GM18907 (cell line): ENCODE data around the gene ZNFX1.

Experiments
- ATAC-seq: cut with Tn5 transposase; IDR thresholded peaks from one replicate; pipeline ENCODE4 v1.9.1; 2021; ENCODE audit warnings: mild to moderate bottlenecking, moderate library complexity; ENCODE audit not compliant: unreplicated experiment

Gene ZNFX1

DNA sequence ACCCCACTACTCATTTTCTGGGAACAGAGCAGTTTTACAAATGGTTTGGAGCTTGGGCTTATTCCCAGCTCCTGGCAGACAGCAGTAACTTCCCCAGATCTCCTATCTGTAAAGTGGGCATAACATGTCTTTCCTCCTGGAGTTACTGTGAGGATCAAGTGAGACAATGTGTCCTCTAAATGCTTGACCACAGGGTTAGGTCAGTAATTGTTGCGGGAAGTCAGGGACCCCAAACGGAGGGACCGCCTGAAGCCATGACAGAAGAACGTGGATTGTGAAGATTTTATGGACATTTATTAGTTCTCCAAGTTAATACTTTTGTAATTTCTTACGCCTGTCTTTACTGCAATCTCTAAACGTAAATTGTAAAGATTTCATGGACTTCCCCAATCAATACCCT, 15.3 kb upstream of the ZNFX1 start:
- no peak for ATAC-seq

DNA sequence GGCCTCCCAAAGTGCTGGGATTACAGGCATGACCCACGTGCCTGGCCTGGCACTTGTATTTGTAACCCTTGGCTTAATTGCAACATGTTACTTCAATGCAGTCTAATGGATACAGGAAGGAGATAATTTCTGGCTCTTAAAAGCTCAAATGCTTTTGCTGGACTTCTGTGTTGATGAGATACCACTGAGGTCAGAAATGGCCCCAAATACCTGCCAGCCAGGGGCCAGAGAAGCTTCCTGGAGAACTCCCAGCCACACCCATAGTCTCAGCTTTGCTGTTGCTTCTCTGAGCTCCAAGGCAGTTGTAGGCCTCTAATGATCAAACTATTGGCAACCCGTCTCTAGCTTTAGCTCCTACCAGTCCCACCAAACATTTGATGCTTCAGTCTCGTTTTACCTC, 14.2 kb upstream of the ZNFX1 start:
- ATAC-seq: no peak

DNA sequence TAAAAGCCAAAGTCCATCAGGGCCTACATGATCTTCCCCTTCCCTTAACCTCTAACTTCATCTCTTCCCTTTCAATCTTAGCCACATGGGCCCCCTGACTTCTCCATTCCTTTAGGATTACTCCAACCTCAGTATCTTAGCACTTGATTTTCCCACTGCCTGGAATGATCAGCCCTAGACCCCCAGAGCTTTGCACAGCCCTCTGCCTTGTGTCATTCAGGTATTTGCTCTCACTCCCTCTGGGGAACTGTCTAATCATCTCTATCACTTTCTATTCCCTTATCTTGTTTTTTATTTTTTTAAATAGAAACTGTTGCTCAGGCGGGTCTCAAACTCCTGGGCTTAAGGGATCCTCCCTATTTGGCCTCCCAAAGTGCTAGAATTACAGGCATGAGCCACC, 13.3 kb upstream of the ZNFX1 start:
- no peak for ATAC-seq

DNA sequence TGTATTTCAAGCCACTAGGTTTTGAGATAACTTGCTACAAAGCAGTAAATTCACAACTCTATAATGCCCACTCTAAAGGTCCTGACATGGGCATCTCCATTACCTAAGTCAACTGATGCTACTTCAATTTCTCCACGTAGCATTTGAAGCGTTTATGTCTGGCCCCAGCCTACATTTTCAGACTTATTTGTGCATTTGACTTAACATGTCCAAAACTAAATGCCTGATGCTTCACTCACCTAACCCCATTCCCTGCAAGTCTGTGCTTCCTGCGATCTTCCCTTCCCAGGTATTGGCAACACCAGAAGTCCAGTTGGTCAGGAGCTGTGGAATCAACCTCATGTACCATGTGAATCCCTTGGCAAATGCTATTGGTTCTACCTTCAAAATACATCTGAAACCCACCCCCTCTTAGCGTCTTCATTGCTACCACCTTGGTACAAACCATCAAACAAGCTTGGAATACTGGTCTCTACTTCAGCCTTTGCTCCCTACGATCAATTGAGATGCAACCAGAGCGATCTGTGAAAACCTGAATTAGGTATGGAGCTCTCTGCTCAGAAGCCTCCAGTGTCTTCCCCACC, 12.8 kb upstream of the ZNFX1 start:
- ATAC-seq: no peak

DNA sequence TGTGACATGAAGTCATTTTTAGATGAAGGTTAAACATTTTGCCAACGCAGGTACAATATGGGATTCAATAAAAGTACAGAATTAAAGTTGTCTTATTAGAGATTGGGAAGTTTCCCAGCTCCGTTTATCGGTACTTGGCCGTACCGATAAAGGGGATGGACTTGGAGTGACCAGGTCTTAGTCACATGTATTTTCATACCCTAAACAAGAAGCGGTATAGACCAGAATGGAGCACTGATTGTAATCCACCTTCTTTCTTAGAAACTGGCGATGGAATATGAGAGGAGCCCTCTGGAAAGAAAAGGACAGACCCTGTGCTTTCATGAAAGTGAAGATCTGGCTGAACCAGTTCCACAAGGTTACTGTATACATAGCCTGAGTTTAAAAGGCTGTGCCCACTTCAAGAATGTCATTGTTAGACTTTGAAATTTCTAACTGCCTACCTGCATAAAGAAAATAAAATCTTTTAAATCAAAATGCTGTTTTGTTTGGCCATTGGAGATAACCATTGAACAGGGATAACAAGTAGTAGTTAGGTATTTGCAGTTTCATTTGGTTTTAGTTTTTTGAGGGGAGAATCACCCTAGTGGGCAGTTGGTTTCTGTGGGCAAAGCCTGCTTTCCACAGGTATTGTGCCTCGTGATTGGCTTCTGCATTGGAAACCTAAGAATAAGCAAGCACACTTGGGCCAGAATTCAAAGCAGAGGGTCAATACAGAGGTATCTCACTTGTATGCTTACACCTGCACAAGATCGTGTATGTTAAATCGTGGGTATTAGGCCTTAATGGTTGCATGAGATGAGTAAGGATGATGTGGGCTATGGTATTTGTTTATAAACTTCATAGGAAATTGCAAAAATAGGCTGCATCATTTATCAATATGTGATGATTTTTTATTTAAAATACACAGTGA, 11.2 kb upstream of the ZNFX1 start:
- no peak for ATAC-seq

DNA sequence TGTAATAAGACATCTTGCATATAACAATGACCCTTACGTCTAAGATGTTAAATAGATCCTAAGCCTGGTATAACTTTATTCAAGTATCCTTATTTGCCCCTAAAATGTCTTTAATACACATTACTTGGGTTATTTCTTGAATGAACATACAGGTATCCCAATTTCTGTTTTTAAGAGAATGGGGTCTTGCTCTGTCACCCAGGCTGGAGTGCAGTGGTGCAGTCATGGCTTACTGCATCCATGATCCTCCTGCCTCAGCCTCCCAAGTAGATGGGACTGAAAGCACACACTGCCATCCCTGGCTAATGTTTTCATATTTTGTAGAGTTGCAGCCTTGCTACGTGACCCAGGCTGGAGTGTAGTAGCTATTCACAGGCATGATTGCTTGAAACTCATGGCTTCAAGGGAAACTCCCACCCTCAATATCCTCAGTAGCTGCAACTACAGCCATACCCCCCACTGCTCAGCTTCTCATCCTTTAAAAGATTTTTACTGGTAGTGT, 10.4 kb upstream of the ZNFX1 start:
- ATAC-seq: no peak

DNA sequence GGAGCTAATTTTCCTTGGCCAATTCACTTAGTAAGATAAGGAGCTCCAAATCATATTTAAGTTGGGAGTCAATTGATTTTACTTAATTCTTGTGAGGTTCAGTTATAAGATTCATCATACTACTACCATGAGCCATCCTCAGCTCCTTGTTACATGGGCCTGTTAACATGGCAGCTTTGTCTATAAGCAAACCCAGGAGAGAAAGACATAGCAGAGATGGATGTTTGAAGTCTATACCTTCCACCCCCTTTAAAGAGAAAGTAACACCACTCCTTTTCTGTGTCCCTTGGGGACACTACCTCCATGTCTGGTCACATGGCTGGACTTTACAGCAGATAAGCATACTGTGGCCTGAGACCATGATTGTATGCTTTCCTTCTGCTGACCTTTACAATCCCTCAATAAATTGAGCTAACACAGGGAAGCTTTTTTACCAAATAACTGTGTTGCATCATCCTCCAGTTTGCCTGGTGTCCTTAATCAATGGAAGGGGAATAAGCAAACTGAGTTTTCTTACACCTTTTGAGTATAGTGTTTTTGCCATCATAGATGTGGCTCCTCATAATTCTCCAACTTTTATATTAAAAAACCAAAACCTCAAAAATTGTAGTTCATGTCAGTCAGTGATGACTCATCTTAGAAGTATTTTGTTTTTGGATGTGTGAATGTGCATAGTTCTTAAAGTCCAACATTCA, 9.8 kb upstream of the ZNFX1 start:
- ATAC-seq: no peak

DNA sequence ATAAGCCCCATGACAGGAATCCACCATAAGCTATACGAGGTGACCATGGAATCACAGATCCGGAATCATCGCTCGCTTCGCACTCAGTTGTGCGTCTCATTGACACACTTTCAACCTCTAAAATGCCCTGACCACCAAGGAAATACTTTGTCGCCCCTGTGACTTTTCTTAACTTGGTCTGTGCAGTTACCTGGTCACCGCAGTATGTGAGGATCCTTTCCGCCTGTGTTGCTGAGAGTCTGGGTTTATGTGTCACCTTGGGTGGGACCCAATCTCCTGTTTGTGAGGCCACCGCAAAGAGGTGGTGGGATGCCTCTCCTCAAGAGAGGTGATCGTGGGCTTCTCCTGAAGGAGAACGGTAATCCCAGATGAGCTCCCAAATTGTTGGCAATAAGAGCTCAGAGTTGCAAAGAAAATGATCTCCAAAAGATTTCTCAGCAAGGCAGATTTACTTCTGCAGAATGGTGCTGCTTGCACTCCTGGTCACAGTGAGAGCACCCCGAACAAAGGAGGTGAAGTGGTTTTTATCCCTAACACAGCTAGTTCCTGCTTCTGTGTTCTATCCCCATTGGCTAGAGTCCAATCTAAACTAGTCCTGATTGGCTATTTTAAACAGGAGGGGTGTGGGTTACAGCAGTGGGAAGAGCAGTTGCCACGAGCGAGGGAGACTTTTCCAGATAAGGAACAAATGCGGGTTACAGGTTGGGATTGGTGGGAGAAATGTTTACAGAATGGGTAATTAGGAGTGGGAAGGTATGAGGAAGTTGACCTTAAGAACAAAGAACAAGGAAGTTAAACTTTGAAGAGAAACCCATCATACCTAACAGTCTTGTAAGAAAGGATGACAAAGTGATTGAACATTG, 9.1 kb upstream of the ZNFX1 start:
- ATAC-seq: no peak

DNA sequence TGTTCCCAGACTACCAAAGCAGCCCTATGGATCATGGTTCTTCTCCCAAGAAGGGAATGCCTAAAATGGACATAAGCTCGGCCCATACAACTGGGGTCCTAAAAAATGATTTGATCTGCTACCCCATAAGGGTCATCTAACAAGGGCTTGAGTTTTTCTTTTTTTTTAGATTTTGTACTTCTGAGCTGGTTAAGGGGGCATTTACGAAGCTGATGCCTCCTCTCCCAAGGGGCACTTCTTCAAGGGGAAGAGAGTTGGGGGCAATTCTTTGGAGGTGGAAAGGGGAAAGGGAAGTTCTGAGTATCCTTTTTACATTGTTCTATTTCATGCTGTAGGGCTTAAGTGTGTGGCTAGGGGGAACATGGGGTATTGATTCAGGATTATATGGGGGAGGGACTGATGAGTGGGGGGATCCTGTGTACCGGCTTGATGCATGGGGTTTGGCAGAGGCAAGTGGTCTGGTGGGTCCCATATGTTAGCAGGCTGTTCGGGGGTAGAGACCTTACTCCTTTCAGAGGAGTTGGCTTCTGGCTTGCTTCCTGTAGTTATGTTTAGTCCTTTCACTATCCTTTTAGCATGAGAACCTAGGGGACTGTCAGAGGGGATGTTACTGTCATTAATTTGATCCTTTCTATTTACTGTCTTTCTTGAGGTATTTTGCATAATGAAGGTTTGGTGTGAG, 8.1 kb upstream of the ZNFX1 start:
- no peak for ATAC-seq

DNA sequence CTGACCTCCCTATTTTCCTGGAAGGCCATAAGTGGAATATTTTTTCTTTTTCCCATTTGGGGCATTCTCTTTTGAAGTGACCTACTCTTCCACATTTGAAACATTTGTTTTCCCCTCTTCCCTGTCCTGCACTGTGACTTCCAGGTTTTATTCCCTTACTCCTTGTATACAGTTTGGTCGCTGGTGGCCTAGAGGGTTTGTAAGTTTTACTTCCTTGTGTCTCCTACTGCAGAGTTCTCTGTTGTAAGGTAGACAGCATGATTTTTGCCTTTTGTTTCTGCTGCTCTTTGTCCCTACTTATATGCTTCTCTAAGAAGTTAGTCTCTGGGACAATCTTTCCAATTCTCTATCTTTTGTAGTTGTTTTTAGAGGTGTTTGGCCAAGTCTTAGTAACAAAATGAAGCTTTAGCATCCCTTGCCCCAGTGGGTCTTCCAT, 7.4 kb upstream of the ZNFX1 start:
- ATAC-seq: no peak

DNA sequence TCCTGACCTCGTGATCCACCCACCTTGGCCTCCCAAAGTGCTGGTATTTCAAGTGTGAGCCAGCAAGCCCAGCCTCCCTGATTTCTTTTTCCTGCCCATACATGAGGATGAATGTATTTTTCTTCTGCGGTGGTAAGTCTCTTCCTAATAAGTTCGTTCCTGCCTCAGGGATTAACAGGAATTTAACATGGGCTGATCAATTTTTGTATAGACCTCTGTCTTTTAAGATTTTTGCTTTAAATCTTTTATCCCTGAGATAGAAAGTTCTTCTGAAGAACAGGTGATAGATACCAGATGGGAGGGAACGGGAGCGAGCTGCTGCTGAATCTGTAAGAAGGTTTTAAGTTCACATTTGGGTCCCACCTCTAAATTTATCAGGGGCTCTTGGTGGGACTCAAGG, 7.0 kb upstream of the ZNFX1 start:
- no peak for ATAC-seq

DNA sequence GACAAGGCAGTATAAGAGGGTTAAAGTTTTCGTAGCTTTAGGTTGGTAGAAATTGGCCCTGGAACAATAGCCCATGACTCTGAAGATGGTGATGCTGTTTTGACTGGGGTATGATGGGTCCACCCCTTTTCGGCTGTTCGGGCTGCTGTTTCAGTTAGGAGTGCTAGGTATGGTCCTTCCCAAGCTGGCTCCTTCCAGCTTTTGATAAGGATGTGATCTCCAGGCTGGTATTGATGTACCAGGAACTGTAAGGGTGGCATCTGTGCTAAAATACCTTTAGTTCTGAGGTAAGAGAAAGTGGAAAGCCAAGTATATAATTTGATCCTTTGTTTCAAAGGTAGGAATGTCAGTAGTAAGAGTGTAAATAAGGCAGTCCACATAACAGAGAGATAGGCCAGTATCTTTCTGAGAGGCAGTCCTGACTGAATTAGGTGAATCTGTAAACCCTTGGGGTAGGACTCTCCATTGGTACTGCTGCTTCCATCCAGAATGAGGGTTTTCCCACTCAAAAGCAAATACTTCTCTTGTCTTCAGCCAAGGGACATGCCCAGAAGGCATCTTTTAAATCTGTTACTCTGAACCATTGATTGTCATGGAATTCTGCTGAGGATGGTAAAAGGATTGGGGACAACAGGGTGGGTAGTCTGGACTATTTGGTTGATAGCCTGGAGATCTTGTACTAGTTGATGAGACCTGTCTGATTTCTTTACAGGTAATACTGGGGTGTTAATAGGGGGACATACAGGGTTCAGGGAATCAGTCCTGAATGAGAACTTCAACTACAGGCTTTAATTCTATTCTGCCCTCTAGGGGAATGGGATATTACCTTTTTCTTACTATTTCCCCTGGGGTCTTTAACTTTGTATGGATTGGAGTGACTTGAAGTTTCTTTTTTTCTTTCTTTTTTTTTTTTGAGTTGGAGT, 6.1 kb upstream of the ZNFX1 start:
- no peak for ATAC-seq

DNA sequence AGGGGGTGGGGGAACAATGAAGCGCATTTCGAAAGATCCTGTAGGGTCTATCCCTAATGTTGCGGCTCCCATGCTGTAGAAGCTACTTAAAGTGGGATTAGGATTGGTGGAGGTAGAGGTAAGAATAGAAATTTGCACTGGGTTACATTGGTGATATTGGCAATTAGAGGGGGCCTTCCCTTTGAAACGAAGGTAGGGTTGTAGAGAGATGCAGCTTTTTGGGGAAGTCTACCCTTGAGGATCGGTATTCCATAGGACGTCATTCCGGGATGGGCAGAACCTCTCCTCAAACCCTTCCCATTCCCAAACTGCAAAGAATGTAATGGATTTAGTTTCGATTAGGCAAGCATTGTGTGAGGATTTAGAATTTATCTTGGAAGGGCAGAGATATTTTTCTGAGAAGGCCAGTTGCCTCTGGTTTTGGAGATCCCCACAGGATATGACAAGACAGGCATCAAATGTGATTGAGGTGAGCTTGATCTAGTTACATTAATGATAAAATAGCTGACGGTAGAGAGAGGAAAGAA, 5.4 kb upstream of the ZNFX1 start:
- ATAC-seq: no peak

DNA sequence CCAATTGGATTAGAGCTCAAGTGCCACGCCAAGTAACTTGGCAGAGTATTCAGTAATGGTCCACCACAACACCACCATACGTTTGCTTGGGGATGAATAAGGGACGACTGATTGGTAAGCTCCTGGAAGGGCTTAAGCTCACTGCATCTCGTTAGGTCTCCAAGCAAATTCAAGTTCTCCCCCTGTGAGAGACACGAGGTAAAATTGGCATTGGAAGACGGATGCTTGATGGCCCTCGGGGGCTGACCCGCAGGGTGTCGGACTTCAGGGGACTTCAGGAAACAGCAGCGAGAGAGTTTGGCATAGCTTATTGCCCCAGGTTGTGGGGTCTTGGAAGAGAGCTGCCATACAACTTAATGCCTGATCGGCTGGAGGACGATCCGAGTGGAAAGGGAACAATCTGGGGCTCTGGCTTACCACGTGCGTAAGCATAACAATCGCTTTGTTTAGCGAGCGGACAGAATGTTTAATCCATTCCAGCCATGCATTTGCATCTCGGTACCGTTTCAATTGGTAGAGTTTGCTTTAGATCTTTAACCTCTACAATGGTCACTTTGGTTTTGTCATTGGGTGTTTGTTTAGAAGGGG, 4.8 kb upstream of the ZNFX1 start:
- ATAC-seq: no peak

DNA sequence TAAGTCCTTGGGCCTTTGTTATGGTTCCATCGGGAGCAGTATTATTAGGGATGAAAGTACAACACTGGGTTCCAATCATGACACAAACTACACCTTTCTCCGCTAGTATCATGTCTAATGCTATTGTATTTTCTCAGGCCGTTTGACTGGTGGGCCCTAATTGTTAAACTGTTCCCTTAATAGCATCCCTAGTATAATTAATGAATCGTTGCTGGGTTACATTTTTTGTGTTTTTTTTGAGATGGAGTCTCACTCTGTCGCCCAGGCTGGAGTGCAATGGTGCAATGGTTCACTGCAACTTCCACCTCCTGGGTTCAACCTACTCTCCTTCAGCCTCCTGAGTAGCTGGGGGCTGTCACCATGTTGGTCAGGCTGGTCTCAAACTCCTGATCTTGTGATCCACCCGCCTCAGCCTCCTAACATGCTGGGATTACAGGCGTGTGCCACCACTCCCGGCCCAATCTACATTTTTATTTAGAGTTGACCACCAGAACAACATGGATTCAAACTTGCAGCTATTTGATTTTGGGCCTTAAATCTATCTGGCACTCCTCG, 4.1 kb upstream of the ZNFX1 start:
- ATAC-seq: no peak

DNA sequence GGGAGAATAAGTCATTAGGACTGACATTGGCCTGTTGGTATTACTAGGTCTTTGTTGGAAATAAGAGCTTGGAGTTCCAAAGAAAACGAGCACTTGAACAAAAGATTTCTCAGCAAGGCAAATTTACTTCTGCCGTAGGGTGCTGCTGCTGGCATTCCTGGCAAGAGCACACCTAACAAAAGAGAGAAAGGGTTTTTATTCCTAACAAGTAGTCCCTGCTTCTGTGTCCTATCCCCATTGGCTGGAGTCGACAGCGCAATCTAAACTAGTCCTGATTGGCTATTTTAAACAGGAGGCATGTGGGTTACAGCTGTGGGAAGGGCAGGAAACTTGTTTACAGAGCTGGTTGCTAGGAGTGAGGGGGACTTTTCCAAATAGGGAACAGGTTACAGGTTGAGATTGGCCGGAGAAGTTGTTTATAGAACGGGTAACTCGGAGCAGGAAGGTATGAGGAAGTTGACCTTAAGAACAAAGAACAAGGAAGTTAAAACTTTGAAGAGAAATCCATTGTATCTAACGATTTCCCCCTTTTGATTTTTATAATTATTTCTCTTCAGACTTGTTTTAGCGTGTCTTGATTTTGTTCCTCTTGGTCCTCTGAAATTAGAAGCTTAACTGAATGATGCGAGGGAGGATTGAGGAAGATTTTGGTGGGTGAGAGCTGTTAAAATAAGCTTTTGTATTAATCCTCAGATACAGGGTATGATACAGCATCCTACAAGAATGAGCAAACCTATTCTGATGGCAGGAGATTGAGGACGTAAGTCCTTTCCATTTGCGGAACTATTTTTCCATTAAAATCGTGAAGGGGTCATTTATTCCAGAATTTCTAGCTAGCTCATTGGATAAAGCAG, 3.4 kb upstream of the ZNFX1 start:
- ATAC-seq: no peak

DNA sequence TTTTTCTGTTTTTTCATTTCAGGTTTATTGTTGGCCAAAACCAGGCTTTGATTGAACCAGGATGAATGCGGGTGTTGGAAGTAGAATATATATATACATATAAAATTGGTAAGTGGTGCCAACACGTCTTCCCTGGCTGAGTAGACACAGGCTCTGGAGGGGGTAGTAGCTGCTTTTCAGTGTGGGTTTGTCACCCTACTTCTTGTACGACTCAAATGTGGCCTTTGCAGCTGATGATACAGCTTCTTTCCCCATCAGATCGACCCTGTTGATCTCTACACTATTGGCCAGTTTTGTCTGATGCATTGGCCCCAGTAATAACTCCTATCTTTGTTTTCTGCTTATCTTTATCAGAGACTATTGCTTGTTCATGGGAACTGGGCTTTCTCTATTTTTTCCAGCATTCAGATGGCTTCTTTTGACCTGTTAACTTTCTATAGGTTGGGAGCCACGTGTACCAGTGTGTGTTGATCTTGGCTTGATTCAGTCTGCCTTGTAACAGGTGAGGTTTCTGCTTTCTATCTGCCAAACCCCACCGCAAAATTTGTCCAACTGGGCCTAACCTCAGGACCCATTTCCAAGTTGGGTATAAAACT, 2.7 kb upstream of the ZNFX1 start:
- no peak for ATAC-seq
